Measurements from ENCODE around the gene CEBPE.
A peak's percentile ranks its signal among the peaks of the same experiment; 100 is the strongest.
"Not testable (repeated sequence)": the region's sequence is repeated elsewhere in the genome, so short reads cannot be mapped to it uniquely, and the experiment has no call there.

Gene CEBPE

DNA sequence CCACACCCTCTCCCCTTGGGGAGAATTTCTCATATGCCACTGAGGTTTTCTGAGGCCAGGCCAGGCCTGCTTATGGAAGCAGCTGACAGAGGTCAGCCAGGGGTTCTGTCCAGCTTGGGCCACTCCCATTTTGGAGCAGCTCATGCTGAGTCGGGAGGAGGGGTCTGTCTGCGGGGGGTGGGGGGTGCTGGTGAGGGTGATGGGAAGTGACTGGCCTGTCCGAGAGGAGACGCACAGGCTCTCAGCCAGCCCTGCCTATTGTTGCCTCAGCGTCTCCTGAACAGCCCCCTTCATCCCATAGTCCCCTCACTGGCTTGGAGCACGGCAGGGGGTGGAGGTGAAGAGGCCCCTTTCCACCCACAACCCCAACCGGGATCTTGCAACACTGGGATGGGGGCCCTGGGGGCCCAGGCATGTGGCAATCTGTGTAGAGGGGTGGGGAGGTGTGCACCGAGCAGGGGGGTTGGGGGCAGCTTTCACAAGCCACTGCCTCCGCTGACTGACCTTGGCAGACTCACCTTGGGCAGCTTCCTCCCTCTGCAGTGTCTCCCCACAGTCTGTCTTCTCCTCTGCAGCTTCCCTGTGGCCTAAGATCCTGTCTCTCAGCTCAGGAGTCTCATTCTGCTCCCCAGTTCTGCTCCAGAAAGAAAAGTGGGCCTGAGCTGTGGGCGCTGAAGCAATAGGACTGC lies 5.5 kb downstream of the CEBPE start:
- Histone ChIP-seq H2AFZ (peak overlapping the region; percentile 75), H3K9me3 (ENCODE audit: control insufficient read depth, low read length) (no peaks in the 10 kb centered on the region), H3K36me3 (ENCODE audit: control insufficient read depth, insufficient read depth, low read length) (no peaks in the 10 kb centered on the region), H3K27me3 (ENCODE audit: control insufficient read depth, insufficient read depth, low read length) (no peaks in the 10 kb centered on the region), H3K4me3 (ENCODE audit: low read depth, low read length) (no peak overlapping the region), H3K4me1 (peaks cover 8% of the 10 kb centered on the region), H3K79me2 (no peaks in the 10 kb centered on the region), H3K9ac (no peak overlapping the region), H3K4me2 (ENCODE audit: low read length) (peak overlapping the region; percentile 22), H3K27ac (no peak overlapping the region)
- TF ChIP-seq, protein P1, sequence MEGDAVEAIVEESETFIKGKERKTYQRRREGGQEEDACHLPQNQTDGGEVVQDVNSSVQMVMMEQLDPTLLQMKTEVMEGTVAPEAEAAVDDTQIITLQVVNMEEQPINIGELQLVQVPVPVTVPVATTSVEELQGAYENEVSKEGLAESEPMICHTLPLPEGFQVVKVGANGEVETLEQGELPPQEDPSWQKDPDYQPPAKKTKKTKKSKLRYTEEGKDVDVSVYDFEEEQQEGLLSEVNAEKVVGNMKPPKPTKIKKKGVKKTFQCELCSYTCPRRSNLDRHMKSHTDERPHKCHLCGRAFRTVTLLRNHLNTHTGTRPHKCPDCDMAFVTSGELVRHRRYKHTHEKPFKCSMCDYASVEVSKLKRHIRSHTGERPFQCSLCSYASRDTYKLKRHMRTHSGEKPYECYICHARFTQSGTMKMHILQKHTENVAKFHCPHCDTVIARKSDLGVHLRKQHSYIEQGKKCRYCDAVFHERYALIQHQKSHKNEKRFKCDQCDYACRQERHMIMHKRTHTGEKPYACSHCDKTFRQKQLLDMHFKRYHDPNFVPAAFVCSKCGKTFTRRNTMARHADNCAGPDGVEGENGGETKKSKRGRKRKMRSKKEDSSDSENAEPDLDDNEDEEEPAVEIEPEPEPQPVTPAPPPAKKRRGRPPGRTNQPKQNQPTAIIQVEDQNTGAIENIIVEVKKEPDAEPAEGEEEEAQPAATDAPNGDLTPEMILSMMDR (IDR thresholded peaks at IDR 0.05), result no peak

- no peaks in the 10 kb centered on the region for H3K9me3 ChIP-seq (ENCODE audit: control insufficient read depth, low read length)
- H2AFZ ChIP-seq, result no peak overlapping the region
- H3K36me3 ChIP-seq (ENCODE audit: control insufficient read depth, insufficient read depth, low read length), result no peaks in the 10 kb centered on the region
- TF ChIP-seq, protein P1 (IDR thresholded peaks at IDR 0.05), result no peak
- H3K4me3 ChIP-seq (ENCODE audit: low read depth, low read length), result no peak overlapping the region
- H3K4me2 ChIP-seq (ENCODE audit: low read length), result no peak overlapping the region
- peaks cover 8% of the 10 kb centered on the region for H3K4me1 ChIP-seq
- no peak overlapping the region for H3K9ac ChIP-seq
- no peaks in the 10 kb centered on the region for H3K27me3 ChIP-seq (ENCODE audit: control insufficient read depth, insufficient read depth, low read length)
- no peaks in the 10 kb centered on the region for H3K79me2 ChIP-seq
- no peak overlapping the region for H3K27ac ChIP-seq
Measured at GRCh38 chr14:23112359-23113178, 6.5 kb downstream of the CEBPE start.

- H3K9me3 ChIP-seq (ENCODE audit: control insufficient read depth, low read length), result no peaks in the 10 kb centered on the region
- H3K27me3 ChIP-seq (ENCODE audit: control insufficient read depth, insufficient read depth, low read length), result no peaks in the 10 kb centered on the region
- H3K4me3 ChIP-seq (ENCODE audit: low read depth, low read length), result no peak overlapping the region
- no peak overlapping the region for H3K27ac ChIP-seq
- no peaks in the 10 kb centered on the region for H3K79me2 ChIP-seq
- TF ChIP-seq, protein P1 (IDR thresholded peaks at IDR 0.05), result no peak
- H3K36me3 ChIP-seq (ENCODE audit: control insufficient read depth, insufficient read depth, low read length), result no peaks in the 10 kb centered on the region
- peaks cover 8% of the 10 kb centered on the region for H3K4me1 ChIP-seq
- H3K9ac ChIP-seq, result no peak overlapping the region
- no peak overlapping the region for H2AFZ ChIP-seq
- no peak overlapping the region for H3K4me2 ChIP-seq (ENCODE audit: low read length)
Measured at GRCh38 chr14:23110579-23111365, 8.3 kb downstream of the CEBPE start.

DNA sequence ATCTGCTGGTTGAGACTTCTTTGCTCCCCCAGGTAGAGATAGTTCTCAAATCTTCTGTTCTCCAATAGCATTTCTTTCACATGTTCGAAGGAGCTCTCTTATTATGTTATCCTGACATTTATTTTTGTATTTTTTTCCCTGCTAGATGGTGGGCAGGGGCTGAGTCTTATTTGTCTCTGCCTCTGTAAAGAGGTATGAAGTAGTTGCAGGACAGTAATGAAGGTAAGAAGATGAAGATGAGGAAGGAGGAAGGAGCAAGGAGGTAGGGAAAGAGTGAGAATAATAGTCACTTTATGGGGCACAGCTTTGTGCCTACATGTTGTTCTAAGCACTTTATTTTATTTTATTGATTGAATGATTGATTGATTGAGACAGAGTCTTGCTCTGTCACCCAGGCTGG lies 9.3 kb downstream of the CEBPE start:
- Histone ChIP-seq H3K4me3 (ENCODE audit: low read depth, low read length) (no peak overlapping the region), H3K9ac (no peak overlapping the region), H3K4me2 (ENCODE audit: low read length) (no peak overlapping the region), H3K27me3 (ENCODE audit: control insufficient read depth, insufficient read depth, low read length) (no peaks in the 10 kb centered on the region), H3K79me2 (no peaks in the 10 kb centered on the region), H3K27ac (no peak overlapping the region), H2AFZ (no peak overlapping the region), H3K4me1 (peaks cover 8% of the 10 kb centered on the region), H3K9me3 (ENCODE audit: control insufficient read depth, low read length) (no peaks in the 10 kb centered on the region), H3K36me3 (ENCODE audit: control insufficient read depth, insufficient read depth, low read length) (no peaks in the 10 kb centered on the region)
- TF ChIP-seq, protein P1 (IDR thresholded peaks at IDR 0.05), result no peak

- not testable (repeated sequence) for H3K27ac ChIP-seq; H3K79me2 ChIP-seq; H3K4me2 ChIP-seq (ENCODE audit: low read length); H3K9ac ChIP-seq; H2AFZ ChIP-seq; H3K4me1 ChIP-seq; H3K9me3 ChIP-seq (ENCODE audit: control insufficient read depth, low read length); H3K36me3 ChIP-seq (ENCODE audit: control insufficient read depth, insufficient read depth, low read length); H3K27me3 ChIP-seq (ENCODE audit: control insufficient read depth, insufficient read depth, low read length); H3K4me3 ChIP-seq (ENCODE audit: low read depth, low read length)
Measured at GRCh38 chr14:23108169-23108568, 10.9 kb downstream of the CEBPE start.

DNA sequence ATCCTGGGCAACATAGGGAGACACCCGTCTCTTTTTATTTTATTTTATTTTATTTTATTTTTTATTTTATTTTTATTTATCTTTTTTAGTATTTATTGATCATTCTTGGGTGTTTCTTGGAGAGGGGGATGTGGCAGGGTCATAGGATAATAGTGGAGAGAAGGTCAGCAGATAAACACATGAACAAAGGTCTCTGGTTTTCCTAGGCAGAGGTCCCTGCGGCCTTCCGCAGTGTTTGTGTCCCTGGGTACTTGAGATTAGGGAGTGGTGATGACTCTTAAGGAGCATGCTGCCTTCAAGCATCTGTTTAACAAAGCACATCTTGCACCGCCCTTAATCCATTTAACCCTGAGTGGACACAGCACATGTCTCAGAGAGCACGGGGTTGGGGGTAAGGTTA lies 11.4 kb downstream of the CEBPE start:
- H3K27me3 ChIP-seq (ENCODE audit: control insufficient read depth, insufficient read depth, low read length); H3K9me3 ChIP-seq (ENCODE audit: control insufficient read depth, low read length); H3K4me3 ChIP-seq (ENCODE audit: low read depth, low read length); H3K9ac ChIP-seq; H3K27ac ChIP-seq; H3K79me2 ChIP-seq; H3K4me2 ChIP-seq (ENCODE audit: low read length); H2AFZ ChIP-seq; H3K36me3 ChIP-seq (ENCODE audit: control insufficient read depth, insufficient read depth, low read length); H3K4me1 ChIP-seq: not testable (repeated sequence)

All from parathyroid adenoma (tissue), 2 donors.